HG03139 (cell line): ENCODE results near the gene OR13C2.
"Not testable (repeated sequence)": the region's sequence is repeated elsewhere in the genome, so short reads cannot be mapped to it uniquely, and the experiment has no call there.

Experiments
- ATAC-seq: cut with Tn5 transposase; IDR thresholded peaks from one replicate; pipeline ENCODE4 v1.9.1; 2021; ENCODE audit not compliant: unreplicated experiment

OR13C2 gene

GRCh38 chr9:104605527-104605926 is at the start of gene OR13C2:
OR13C2 (minus strand) TSS chr9:104605627; CDS start chr9:104605627, 0 bp downstream.
- not testable (repeated sequence) for ATAC-seq

- ATAC-seq: no peak
These were observed 30.0 kb upstream of the OR13C2 start for GRCh38 chr9:104635456-104635855.

- no peak for ATAC-seq
These were observed 28.6 kb upstream of the OR13C2 start for GRCh38 chr9:104633976-104634520.

- not testable (repeated sequence) for ATAC-seq
These were observed 20.5 kb upstream of the OR13C2 start for GRCh38 chr9:104625964-104626363.

DNA sequence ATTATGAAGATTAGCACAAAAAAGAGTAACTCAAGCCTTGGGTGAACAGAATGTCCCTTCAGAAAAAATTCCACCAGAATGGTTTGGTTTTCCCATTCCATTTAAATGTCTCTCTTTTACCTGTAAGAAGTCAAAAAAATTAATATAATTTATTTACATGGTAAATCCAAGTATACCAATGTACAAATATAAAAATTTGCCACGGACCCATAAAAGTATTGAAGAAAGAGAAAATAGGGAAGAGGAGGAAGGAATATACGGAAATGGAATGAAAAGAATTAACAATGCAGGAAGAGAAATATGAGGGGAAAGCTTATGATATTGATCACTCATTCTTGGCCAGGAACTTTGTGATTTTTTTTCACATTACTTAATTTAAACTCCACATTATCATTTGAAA is 12.7 kb upstream of the OR13C2 start, which contains the start of gene OR13C9:
Gene OR13C9, minus strand, starts transcription at position 101 of the 400 bp plus-strand sequence. Its CDS starts 0 bp downstream, at position 101.
- ATAC-seq: no peak

DNA sequence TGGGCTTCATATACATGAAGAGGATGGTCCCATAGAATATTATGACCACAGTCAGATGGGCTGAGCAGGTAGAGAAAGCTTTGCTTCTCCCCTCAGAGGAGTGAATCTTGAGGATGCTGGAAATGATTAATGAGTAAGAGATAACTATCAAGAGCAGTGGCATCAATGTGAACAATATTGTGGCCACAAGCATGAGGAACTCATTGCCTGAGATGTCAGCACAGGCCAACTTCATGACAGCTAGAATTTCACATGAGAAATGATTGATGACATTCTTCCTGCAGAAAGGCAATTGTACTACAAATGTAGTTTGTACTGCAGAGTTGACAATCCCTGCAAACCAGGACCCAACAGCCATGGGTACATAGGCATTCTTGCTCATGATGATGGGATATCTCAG is 12.0 kb upstream of the OR13C2 start:
- no peak for ATAC-seq

DNA sequence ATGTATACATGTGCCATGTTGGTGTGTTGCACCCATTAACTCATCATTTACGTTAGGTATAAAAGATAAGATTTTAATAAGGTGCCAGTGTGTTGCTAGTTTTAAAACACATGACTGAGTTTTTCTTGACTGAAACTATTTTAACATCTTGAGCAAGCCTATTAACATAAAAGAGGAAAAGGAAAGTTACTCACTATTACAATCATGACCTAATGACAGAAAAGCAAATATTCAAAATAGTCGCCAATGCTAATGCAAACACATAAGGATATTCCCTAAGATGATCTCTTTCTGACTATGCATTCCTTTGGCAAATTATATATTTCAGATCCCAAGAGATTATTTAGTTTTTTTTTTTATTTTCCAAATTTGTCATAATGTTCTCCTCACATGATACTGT is 5.8 kb upstream of the OR13C2 start:
- no peak for ATAC-seq

DNA sequence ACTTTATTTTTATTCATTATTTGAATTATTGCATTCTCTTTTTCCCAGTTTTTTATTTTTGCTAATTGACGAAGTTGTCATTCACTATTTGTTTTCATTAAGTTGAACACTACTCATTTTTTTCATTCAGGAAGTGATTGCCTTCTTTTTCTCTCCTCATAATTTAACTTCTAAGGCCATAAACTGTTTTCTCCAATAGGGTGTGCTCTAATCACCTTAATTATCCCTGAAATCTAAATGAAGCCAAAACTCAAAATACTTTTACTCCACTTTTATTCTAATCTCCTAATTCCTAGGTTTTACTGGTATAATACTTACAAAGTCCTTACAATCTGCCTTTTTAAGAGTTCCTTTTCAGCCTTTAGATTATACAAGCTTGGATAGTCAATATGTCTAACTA is 2.9 kb upstream of the OR13C2 start:
- no peak for ATAC-seq

- ATAC-seq: no peak
These were observed 725 bp upstream of the OR13C2 start for GRCh38 chr9:104606152-104606551.

GRCh38 chr9:104604801-104605200 is 626 bp downstream of the OR13C2 start:
- ATAC-seq: peak; percentile 55

- ATAC-seq: not testable (repeated sequence)
These were observed 6.1 kb downstream of the OR13C2 start, which contains the start of gene OR13C5 for GRCh38 chr9:104599313-104599712. OR13C5 (minus strand) TSS chr9:104599413; CDS start chr9:104599413, 0 bp downstream.

DNA sequence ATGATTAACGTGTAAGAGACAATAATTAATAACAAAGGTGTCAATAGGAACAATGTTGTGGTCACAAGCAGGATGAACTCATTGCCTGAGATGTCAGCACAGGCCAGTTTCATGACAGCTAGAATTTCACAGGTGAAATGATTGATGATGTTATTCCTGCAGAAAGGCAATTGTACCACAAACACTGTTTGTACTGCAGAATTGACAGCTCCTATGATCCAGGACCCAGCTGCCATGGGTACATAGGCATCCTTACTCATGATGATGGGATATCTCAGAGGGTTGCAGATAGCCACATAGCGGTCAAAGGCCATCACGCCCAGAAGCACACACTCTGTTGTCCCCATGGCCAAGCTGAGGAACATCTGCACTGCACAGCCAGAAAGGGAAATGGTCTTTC is 6.7 kb downstream of the OR13C2 start:
- ATAC-seq: not testable (repeated sequence)

GRCh38 chr9:104589626-104590025 is 15.8 kb downstream of the OR13C2 start:
- ATAC-seq: no peak

- ATAC-seq: no peak
These were observed 18.8 kb downstream of the OR13C2 start for GRCh38 chr9:104586496-104587180.

GRCh38 chr9:104580562-104580961 is 24.9 kb downstream of the OR13C2 start:
- no peak for ATAC-seq

- no peak for ATAC-seq
These were observed 28.2 kb downstream of the OR13C2 start for GRCh38 chr9:104577263-104577662.

- ATAC-seq: no peak
These were observed 30.0 kb downstream of the OR13C2 start for GRCh38 chr9:104575456-104575855.

- ATAC-seq: no peak
These were observed 32.8 kb downstream of the OR13C2 start for GRCh38 chr9:104572612-104573011.

GRCh38 chr9:104568868-104569267 is 36.6 kb downstream of the OR13C2 start, which contains the start of gene OR13C8:
OR13C8 (plus strand) TSS chr9:104569168; CDS start chr9:104569168, 0 bp downstream.
- ATAC-seq: no peak

DNA sequence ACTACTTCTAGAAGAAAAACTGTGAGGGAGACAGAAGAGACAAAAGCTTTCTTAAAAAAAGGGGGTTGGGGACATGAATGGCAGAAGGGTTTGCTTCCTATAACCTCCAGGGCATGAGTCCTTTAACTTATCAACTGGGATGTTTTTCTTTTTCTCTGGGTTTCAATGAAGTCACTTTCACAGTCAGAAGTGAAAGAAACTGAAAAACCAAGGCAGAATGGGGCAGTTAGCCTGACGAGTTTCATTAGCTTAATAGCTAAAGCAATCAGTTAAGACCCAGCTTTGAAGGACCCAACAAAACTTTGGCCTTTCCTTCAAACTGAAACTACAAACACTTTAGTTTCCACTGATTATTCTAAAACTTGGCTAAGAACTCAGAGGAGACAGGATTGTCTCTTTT is 41.1 kb downstream of the OR13C2 start:
- no peak for ATAC-seq

GRCh38 chr9:104556830-104557634 is 48.4 kb downstream of the OR13C2 start:
- no peak for ATAC-seq

DNA sequence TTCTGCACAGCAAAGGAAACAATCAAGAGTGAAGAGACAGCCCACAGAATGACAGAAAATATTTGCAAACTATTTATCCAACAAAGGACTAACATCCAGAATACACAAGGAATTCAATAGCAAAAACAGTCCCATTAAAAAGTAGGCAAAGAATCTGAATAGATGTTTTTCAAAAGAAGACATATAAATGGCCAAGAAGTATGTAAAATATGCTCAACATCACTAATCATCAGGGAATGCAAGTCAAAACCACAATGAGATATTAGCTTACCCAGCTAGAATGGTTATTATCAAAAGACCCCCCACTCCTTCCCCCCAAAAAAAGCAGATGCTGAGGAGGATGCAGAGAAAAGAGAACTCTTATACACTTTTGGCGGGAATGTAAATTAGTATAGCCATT is 49.9 kb downstream of the OR13C2 start:
- ATAC-seq: no peak
